Colon (tissue), 2 donors: ENCODE measurements around the gene ADIPOR2.

Experiments
- FAIRE-seq: peaks from 2 replicates; lab custom pipeline; 2012; peaks lifted over from hg19 to GRCh38; lab: Jason Lieb, UNC
- donor health status: control.
- donor health status: control.

The ADIPOR2 gene

GRCh38 chr12:1799882-1800400, 109.1 kb downstream of the ADIPOR2 start:
- no peak for FAIRE-seq

DNA sequence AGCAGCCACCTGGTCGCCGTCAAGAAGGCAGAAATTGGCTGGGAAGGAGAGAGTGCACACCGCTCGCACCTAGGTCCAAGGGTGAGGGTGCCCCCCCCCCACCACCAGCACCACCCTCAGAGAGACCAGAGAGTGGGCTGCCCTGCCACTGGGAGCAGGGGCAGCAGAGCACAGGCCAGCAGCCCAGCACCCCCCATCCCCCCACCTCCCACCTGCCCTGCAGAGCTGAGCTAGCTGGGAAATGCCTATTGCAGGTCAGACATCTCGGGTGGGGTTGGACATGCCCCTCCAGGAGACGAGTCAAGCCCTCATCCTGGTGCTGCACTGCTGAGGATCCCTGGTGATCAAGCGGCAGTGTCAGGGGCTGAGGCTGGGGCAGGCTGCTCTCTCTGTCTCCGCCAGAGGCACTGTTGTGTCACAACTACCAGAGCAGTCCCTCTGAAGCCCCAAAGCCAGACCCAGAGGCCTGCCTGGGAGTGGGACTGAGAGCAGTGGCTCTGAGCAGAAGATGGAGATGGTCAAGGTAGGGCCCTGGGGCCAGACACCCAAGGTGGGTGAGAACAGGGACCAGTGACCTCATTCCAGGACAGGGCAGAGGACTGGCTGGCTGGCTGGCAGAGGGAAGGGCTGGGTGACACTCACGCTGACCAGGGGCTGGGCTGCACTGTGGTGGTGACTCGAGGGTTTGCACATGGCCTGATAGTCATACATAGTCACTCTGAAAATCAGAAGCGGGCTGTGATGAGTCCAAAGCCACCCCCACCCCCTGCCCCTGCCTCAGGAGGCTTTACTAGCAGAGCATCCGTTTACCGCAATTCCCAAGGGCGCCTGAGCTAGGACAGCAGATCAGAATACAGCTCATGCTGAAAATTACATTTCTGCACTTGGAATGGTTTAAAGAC, 109.8 kb downstream of the ADIPOR2 start:
- FAIRE-seq = no peak

DNA sequence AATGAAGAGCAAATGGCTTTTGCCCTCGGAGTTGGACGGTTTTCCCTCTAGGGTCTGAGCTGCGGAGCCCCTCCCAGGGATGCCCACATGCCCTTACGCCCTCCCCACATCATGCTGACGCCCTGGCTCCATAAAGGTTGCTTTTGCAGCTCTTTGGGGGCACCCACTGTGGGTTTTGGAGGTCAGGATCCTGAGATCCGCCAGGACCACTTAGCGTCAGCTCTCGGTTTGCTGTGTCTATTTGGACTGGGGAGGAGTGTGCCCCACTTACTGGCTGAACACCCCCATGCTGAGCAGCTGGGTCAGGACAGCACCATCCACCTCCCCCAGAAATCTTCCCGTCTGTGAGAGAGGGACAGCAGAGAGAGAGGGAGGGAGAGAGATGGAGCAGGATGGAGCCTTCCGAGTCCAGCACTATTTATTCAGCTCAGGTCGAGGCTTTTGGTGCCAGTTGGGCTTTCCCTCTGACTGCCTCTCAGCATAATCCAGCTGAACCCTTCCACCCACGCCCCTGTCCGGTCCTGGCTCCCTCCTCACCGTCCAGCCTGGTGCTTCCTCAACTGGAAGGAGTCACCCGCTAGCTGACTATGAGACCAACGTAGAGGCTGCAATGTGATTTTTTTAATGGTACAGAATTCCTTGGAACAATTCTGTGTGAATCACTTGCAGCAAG, 110.6 kb downstream of the ADIPOR2 start:
- FAIRE-seq = no peak

GRCh38 chr12:1803736-1804135, 112.9 kb downstream of the ADIPOR2 start:
- no peak for FAIRE-seq

DNA sequence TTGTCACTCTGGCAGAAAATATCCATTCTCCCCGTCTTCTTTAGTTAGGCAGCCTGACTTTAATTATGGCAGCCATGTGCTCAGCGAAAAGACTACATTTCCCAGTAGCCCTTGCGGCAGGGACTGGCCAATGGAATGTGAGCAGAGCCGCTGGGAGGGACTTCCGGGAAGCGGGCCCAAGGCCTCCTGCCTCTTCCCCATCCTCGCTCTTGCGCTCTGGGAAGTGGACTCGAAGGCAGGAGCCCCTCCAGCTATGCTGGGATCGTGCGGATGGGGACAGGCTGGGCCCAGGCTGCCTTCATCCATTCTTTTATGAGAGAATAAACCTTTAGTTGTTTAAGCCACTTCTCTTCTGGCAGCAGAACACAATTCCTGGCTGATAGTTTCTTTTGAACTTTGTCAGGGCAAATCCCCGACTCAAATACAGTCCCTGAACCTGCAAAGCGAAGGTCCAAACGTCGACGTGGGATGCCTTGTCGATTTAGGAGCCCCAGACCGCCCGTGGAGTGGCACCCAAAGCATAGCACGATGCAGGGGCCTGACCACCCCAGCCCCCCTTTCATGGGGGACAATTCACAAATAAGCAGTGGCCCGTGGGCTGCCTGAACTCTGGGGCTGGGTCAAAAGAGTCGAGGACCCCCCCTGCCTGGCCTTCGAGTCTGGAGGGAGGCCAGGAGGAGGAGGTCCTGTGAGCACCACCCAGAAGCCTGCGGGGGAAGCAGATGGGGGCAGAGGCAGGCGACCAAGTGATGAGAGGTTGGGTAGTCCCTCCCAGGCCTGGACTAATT, 113.9 kb downstream of the ADIPOR2 start:
- no peak for FAIRE-seq

DNA sequence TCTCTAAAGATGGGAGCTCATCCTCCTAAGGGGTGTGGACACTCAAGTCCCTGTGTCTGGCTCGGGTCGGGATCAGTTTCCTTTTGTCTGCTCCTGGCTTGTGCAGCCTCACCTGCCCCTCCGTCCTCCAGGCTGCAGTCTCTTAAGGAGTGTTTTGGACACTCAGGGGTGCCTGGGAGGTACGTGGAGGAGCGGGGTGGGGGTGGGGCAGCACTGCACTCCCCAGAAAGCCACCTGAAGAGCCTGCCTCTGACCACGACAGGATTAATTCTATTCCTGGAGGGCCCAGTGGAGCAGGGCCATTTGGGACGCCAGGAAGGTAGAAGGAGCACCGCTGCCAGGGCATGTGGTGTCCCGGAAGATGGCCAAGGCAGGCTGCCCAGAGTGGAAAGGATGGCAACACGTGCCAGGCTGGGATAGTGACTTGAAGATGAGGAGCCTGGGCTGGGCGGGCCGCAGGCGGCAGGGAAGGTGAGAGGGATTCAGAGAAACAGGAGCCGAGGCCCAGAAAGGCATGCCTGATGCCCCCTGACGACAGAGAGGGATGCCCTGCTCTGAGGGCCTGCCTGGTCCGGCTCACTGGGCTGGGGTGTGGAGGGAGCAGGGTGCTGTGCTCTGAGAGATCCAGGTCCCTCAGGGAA, 114.7 kb downstream of the ADIPOR2 start:
- FAIRE-seq = no peak

DNA sequence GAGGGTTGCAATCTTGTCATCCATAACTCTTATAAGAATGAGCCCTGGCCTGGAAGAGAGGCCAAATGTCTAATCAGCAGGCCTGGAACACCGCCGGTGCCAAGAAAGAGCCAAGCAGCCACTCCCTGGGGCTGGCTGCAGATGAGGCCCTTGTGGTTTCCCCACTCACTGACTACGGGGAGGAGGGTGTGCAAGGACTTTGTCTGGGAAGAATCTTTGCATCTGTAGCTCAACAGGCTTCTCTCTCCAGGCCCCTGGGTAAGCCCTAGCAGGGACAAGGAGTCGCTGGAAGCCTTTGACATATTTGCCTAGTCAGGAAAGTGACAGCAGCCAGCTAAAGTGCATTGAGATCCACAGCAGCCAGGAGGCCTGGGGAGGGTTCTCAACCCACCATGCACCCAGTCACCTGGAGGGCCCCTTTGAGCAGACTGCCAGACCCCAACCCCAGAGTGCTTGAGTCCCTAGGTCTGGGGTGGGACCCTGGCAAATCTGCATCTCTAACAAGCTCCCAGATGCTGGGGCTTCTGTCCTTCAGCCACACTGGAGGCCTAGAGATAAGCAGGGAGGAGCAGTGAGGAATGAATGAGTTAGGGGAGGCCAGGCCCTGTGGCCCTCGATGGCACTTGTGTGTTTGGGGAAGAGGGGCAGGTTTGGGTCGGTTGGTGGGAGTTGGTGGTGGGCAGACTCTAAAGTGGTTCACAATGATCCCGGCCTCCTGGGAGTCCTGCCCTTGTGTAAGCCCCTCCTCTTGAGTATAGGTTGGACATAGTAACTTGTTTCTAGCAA, 115.6 kb downstream of the ADIPOR2 start:
- no peak for FAIRE-seq

- FAIRE-seq = no peak
Observed at GRCh38 chr12:1807087-1807860, 116.4 kb downstream of the ADIPOR2 start.

GRCh38 chr12:1808036-1808797, 117.3 kb downstream of the ADIPOR2 start:
- FAIRE-seq = no peak

DNA sequence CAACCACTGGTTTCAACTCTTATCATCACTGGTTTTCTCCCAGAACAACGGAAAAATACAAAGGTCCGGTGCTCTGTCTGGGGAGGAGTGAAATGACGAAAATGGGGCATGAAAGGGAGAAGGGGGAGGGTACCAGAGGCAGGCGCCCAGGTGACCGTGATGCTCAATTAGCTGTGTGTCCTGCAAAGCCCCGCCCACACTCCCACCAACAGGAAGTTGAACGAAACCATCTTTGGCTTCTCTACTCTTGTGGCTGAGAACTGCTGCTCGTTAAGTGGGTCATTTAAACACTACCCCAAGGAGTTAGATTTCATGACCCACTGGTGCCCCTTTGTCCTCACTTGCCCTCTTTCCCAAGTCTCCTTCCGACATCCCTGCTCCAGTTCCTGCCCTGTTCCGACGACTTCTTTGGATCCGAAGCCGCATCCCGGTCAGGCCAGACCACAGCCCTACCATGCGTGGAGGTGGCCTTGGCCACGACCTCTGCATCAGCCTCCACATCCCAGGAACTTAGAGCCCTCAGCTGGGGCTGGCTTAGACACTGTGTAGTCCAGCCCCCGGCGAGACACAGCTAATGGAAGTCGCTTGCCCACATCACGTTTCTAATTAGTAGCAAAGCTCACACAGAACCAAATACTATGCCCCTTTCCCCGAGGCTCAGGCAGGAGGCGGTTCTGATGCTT, 118.1 kb downstream of the ADIPOR2 start:
- FAIRE-seq = no peak

DNA sequence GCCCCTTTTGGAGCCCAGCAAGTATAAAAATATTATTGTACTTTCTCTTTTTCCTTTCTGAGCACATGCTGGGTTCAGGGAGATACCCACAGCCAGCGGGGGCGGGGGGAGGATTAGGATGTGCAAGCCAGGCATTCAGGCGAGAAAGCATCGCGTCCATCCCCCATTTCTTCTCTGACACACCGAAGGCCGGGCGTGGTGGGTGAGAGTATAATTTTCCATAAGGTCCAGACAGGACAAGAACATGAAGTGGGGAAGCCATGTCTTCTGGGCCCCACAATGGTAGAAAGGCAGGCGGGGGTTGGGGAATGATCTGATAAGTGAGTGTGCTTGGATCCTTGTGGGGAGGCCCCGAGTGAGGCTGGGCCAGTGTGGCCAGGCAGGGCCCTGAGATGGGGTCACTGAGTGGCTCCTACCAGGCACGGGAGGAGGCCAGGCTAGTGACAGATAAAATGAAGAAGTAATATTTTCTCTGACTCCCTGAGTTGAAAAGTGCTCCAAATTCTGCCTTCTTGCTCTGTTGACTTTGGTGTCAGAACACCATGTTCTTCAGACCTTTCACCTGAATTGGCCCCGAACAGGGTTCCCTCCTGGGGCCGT, 118.8 kb downstream of the ADIPOR2 start:
- FAIRE-seq = no peak

DNA sequence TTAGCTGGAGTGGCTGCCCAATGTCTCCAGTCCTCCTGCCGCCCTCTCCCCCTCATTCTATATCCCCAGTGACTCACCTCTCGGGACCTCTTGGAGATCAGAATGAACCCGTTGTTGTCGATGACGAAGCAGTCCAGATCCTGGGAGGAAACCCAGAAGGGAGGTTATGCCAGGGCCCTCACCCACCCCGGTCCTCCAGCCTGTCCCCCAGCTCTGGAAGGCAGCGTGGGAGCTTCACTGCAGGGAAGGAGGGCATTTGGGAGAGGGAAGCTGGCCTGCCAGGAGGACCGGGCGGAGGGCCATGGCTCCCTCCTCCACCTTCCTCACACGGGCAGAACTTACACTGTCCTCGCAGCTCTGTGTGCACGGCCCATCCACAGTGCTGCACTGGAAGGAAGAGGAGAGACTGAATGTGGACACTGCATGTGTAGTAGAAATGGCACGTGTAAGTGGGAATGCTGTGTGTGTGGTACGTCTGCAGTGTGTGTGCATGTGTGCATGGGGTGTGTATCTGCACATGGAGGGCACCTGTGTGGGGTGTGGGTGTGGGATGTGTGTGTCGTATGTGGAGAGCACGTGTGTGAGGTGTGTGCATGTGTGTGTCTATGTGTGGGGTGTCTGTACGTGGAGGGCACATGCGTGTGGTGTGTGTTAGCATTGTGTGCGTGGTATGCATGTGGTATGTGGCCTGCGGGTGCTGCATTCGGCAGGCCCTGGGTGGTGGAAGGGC, 119.5 kb downstream of the ADIPOR2 start:
- no peak for FAIRE-seq

GRCh38 chr12:1810931-1811280, 120.0 kb downstream of the ADIPOR2 start:
- FAIRE-seq = no peak

DNA sequence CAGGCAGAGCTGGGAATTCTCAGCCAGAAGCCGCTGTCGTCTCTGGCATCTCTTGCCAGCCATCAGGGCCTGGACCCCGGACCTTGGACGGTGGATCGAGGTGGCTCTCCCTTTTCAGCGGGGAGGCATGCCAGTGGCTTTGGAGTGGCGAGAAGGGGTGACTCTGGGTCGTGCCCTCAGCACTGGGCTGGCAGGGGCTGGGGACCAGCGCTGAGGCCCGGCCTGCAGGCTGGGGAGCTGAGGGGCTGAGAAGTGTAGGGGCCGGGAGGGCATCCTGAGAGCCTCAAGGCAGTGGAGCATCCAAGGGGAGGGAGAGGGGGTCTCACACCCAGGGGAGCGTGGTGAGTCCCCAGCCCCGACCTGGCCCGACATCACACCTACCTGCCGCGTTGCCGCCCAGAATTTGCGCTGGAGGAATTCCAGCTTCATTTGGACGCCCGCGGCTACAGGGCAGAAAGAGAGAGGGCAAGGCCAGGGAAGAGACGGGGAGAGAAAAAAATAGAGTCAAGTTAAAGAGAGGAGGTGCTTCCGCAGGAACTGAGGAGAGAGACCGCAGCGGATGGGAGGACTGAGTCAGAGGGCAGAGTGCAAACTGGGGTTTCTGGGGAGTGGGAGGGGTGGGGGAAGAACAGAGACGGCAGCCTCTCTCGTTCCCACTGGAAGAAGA, 120.5 kb downstream of the ADIPOR2 start:
- FAIRE-seq = no peak

DNA sequence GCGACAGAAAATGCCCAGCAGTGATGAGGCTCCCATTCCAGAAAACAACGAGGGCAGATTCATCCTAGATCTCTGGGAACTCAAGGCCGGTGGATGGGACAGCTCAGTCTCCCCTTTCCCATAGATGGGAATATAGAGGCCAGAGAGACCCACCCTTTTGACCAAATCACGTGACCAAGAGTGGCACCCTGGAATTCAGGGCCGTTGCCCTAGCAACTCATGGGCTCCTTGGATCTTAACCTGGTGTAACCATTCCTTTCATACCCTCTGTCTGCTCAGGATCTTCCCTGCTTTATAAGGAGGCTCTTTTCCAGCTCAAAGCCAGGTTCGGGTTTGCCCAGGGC, 121.0 kb downstream of the ADIPOR2 start:
- no peak for FAIRE-seq

GRCh38 chr12:1812650-1813302, 121.9 kb downstream of the ADIPOR2 start:
- FAIRE-seq = no peak

- FAIRE-seq = no peak
Observed at GRCh38 chr12:1814266-1814665, 123.4 kb downstream of the ADIPOR2 start.
